ENCODE results near the gene BRD4. TPM values are rescaled to one million over a fixed set of nuclear protein-coding genes. Genes with fewer than 3 reads are reported as not detected.
"Not testable (repeated sequence)": the region's sequence is repeated elsewhere in the genome, so short reads cannot be mapped to it uniquely, and the experiment has no call there.

BRD4 gene
- 73.6 TPM for polyA plus RNA-seq (2013, experiment 1 of 2; ENCODE audit: insufficient read length)
- 73.5 TPM for polyA plus RNA-seq (2013, experiment 2 of 2; ENCODE audit: insufficient read length)

- peak; percentile 73 for DNase-seq
Observed at GRCh38 chr19:15332311-15332996, at the start of gene BRD4. Gene BRD4, minus strand, starts transcription at chr19:15332539. Its CDS starts 59,440 bp downstream, at chr19:15273099.

GRCh38 chr19:15381864-15382263 lies 49.5 kb upstream of the BRD4 start:
- no peak for DNase-seq

- no peak for DNase-seq
Observed at GRCh38 chr19:15381429-15381828, 49.1 kb upstream of the BRD4 start.

GRCh38 chr19:15379999-15380647 lies 47.8 kb upstream of the BRD4 start:
- DNase-seq: peak; percentile 45

- DNase-seq: peak; percentile 99
Observed at GRCh38 chr19:15379083-15379998, 47.0 kb upstream of the BRD4 start, which contains the start of gene AKAP8. Gene AKAP8, minus strand, starts transcription at chr19:15379787. Its CDS starts 56 bp downstream, at chr19:15379731.

- peak; percentile 41 for DNase-seq
Observed at GRCh38 chr19:15378534-15379082, 46.3 kb upstream of the BRD4 start.

GRCh38 chr19:15374796-15375440 lies 42.6 kb upstream of the BRD4 start:
- DNase-seq: no peak

GRCh38 chr19:15374105-15374651 lies 41.8 kb upstream of the BRD4 start:
- no peak for DNase-seq

GRCh38 chr19:15373644-15374043 lies 41.3 kb upstream of the BRD4 start:
- no peak for DNase-seq

- DNase-seq: no peak
Observed at GRCh38 chr19:15372891-15373301, 40.6 kb upstream of the BRD4 start.

GRCh38 chr19:15372470-15372869 lies 40.1 kb upstream of the BRD4 start:
- no peak for DNase-seq

GRCh38 chr19:15371786-15372380 lies 39.5 kb upstream of the BRD4 start:
- DNase-seq: no peak

- no peak for DNase-seq
Observed at GRCh38 chr19:15371119-15371518, 38.8 kb upstream of the BRD4 start.

GRCh38 chr19:15369594-15369891 lies 37.2 kb upstream of the BRD4 start:
- DNase-seq: no peak

GRCh38 chr19:15368798-15369593 lies 36.7 kb upstream of the BRD4 start:
- no peak for DNase-seq

- no peak for DNase-seq
Observed at GRCh38 chr19:15368051-15368632, 35.8 kb upstream of the BRD4 start.

- no peak for DNase-seq
Observed at GRCh38 chr19:15367439-15367838, 35.1 kb upstream of the BRD4 start.

- no peak for DNase-seq
Observed at GRCh38 chr19:15365264-15365663, 32.9 kb upstream of the BRD4 start.

- DNase-seq: not testable (repeated sequence)
Observed at GRCh38 chr19:15363791-15364190, 31.5 kb upstream of the BRD4 start.

GRCh38 chr19:15363048-15363447 lies 30.7 kb upstream of the BRD4 start:
- DNase-seq: not testable (repeated sequence)
